Measurements from ENCODE around the gene RIN3.
"Not testable (repeated sequence)": the region's sequence is repeated elsewhere in the genome, so short reads cannot be mapped to it uniquely, and the experiment has no call there.

RIN3 gene

DNA sequence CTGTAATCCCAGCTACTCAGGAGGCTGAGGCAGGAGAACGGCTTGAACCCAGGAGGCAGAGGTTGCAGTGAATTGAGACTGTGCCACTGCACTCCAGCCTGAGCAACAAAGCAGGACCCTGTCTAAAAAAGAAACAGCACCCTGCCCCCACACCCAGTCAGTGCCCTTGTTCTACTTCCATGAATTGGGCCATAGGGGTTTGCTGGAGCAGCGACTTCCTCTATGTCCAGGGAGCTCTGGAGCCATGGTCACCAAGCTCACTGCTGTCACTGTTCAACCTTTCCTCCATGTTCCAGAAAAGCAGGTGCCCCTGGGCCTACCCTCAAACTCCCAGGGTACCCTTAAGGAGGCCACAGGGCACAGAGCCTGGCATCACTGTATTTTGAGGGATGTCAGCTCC is 116.8 kb downstream of the RIN3 start:
- no peak for DNase-seq (ENCODE audit: low read depth)

DNA sequence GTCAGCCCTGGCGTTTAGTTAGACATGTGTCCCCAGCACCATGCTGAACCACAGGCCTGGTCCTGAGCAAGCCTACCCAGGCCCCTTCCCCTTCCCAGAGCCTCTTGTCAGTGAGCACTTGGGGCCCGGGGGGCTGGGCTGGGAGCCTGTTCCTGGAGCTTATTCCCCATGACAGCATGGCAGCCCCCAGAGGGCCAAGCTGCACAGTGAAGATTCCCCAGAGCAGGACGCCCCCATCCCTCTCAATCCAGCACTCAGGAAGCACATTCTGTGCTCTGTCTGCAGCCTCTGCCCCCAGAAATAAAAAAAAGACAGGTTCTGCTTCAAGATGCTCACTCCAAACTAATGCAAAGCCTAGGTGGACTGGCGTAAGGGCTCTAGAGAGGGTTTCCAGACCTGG is 117.5 kb downstream of the RIN3 start:
- no peak for DNase-seq (ENCODE audit: low read depth)

- no peak for DNase-seq (ENCODE audit: low read depth)
Observed at GRCh38 chr14:92632546-92633273, 119.1 kb downstream of the RIN3 start.

DNA sequence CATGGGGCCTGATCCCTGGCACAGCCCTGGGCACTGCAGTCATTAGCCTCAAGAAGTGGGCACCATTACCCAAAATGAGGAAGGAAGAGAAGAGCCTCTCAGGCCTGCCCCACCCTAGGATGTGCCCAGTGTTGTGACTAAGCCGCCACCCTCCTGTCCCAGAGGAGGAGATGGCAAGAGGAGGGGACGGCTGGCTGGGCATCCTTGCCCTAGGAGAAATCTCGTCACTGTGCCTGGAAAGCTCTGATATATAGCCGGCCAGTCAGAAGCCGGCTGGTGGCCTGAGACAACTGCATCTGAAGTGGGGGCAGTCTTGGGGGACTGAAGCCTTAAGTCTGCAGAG is 119.7 kb downstream of the RIN3 start:
- DNase-seq (ENCODE audit: low read depth), result no peak

DNA sequence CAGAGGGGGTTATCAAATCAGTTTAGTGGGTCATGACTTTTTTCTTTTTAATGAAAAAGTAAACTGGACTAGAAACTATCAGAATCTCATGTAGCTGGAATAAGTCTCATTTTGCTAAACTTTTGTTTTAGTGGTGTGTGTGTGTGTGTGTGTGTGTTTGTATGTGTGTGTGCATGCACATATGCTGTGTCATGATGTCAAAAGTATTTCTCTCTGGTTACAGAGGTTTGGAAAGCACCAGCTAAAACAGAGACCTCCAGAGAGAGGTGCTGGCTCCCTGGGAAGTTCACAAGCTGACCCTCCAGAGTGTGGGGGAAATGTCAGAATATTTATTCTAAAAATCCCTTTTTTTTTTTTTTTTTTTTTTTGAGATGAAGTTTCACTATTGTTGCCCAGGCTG is 120.1 kb downstream of the RIN3 start:
- DNase-seq (ENCODE audit: low read depth), result peak; percentile 66

GRCh38 chr14:92635031-92635430 is 121.5 kb downstream of the RIN3 start:
- no peak for DNase-seq (ENCODE audit: low read depth)

- DNase-seq (ENCODE audit: low read depth), result no peak
Observed at GRCh38 chr14:92635896-92636295, 122.3 kb downstream of the RIN3 start.

- DNase-seq (ENCODE audit: low read depth), result no peak
Observed at GRCh38 chr14:92637228-92637627, 123.6 kb downstream of the RIN3 start.

GRCh38 chr14:92637864-92638263 is 124.3 kb downstream of the RIN3 start:
- no peak for DNase-seq (ENCODE audit: low read depth)

DNA sequence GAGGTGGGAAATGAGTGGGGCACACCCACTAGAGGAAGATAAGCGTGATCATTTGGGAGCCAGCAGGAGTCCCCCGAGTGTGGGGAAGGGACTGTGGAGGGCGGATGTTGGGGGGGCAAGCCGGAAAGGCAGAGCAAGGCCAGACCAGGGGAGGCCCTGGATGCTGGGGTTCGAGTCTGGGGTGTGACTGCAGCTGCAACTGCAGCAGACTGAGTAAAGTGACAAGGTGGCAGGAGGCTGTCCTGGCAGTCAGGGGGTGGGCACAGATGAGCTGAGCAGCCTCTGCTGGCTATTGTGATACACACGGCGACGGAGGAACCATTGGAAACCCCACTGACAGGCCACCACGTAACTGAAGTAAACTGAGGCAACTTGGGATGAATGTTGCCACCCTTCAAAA is 124.7 kb downstream of the RIN3 start:
- DNase-seq (ENCODE audit: low read depth), result no peak

- no peak for DNase-seq (ENCODE audit: low read depth)
Observed at GRCh38 chr14:92638904-92639303, 125.3 kb downstream of the RIN3 start.

- DNase-seq (ENCODE audit: low read depth), result not testable (repeated sequence)
Observed at GRCh38 chr14:92639472-92640117, 126.0 kb downstream of the RIN3 start.

GRCh38 chr14:92641306-92641705 is 127.7 kb downstream of the RIN3 start:
- DNase-seq (ENCODE audit: low read depth), result no peak

GRCh38 chr14:92644171-92644969 is 130.8 kb downstream of the RIN3 start:
- peak; percentile 84 for DNase-seq (ENCODE audit: low read depth)

DNA sequence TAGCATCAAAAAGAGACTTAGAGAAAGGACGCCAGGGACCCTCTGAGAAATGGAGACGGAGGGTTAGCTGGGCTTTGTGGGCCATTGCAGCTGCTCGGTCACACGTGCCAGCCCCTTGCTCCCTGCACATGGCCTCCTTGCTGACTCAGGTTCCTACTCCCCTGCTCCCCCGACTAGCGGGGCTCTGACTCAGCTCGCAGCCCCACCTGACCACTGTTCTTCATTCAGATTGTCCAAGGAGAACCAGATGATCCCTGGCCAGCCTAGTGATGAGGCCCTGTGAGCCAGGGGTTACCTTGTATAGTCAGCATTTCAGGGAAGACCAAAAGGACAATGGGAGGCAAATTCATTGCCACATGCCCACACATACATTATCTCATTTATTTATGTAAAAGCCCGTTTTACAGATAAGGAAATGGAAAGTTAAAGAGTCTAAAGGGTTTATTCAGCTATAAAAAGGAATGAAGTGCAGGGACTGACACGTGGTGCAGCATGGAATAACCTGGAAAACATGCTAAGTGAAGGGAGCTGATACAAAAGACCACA is 131.5 kb downstream of the RIN3 start:
- DNase-seq (ENCODE audit: low read depth), result no peak

DNA sequence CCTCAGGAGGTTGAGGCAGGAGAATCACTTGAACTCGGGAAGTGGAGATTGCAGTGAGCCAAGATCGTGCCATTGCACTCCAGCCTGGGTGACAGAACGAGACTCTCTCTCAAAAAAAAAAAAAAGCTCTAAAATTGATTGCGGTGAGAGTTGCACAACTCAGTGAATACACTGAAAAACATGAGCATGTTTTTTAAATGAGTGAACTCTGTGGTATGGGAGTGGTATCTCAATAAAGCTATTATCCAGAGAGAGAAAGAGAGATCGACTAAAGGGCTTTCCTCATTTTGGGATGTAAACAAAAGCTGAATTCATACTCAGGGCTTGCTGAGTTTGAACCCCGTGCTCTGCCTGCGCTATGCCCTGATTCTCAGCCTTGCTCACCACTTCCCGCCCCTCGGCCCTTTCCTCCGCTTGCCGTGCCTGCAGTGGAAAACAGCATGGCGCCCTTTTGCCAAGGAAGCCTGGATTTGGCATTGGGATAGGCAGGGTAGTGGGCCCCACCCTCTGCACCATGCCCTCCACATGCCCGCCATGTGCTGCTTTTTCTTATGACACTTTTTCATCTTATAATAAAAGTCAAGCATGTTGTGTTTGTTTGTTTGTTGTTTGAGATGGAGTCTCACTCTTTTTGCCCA is 132.4 kb downstream of the RIN3 start:
- peak; percentile 97 for DNase-seq (ENCODE audit: low read depth)

GRCh38 chr14:92646952-92647796 is 133.6 kb downstream of the RIN3 start:
- peak; percentile 99 for DNase-seq (ENCODE audit: low read depth)

GRCh38 chr14:92647797-92648279 is 134.3 kb downstream of the RIN3 start:
- DNase-seq (ENCODE audit: low read depth), result peak; percentile 86

- DNase-seq (ENCODE audit: low read depth), result no peak
Observed at GRCh38 chr14:92649066-92649465, 135.5 kb downstream of the RIN3 start.

DNA sequence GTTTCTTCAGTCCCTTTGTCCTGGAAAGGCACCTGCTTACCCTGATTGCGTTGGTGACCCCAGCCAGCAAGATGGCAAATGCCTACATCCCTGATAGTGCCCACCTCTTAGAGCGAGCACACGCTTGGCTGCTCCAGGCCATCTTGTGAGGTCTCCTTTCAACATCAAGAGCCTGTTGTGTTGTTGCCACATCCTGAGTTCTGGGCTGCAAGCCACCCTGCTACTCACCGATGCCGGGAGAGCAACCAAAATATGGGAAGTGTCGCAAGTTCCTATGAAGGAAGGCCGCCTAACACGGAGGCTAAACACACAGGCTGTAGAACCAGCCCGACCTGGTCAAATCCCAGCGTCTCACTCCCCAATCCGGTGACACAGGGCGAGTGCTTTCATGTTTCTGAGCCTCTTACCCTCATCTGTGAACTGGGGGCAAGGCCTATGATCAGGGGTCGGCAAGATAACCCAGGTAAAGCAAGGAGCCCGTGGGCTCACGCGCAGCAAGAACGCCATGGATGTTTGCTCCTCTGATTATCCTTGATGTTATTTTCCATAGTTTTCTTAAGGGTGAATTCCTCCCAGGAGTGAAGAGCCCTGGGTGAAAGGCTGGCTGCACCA is 136.5 kb downstream of the RIN3 start:
- DNase-seq (ENCODE audit: low read depth), result peak; percentile 70

- no peak for DNase-seq (ENCODE audit: low read depth)
Observed at GRCh38 chr14:92650581-92651105, 137.1 kb downstream of the RIN3 start.
